Omental fat pad (tissue), 4 donors: ENCODE data around the gene PDLIM5. TPM values are rescaled to one million over a fixed set of nuclear protein-coding genes. Genes with fewer than 3 reads are reported as not detected.

Experiments used
- ATAC-seq: fragments of 150-250 bp; one replicate; pipeline ENCODE4 v1.9.1; 2016; ENCODE audit warnings: mild to moderate bottlenecking, moderate library complexity; ENCODE audit not compliant: low FRiP score
- DNase-seq: peaks from one replicate; pipeline ENCODE4 v3.0.0-alpha.2; 2019; ENCODE audit warnings: low spot score
- total RNA-seq, 4 donors: library from RNA; depleted of rRNA; stranded (reverse); fragments of >200 nt; gene quantifications; one replicate each; pipeline ENCODE4 v1.1.0, GENCODE V29; 2016
- TF ChIP-seq, protein P1 (sequence below), 3 donors: fragments of 450-650 bp; IDR thresholded peaks; one replicate each; pipeline ENCODE4 v1.5.1; 2016 to 2017; ENCODE audit warnings: antibody characterized with exemption in 3 of 3, mild to moderate bottlenecking in 3 of 3, moderate library complexity in 2 of 3

The PDLIM5 gene
- total RNA-seq, 4 donors from 2014 or later = 119 to 168 (median 146) TPM

DNA sequence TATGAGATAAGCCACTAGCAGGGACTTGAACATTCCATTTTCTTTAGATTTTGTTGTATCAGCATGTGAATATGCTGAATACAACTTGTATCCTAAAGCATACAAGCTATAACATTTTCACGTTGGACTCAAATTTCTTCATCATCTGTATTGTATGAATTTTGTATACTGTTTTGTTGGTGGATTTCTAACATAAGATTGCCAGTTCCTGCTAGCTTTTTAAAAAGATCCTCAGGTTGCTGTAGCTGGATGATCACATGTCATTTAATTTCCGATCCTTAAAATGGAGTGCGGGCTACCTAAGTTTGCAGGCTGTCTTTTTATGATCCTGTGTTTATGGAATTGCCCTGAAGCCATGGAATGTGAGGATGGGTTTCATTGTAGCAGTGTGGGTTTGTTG lies 6.9 kb downstream of the PDLIM5 start:
- TF ChIP-seq, protein P1, sequence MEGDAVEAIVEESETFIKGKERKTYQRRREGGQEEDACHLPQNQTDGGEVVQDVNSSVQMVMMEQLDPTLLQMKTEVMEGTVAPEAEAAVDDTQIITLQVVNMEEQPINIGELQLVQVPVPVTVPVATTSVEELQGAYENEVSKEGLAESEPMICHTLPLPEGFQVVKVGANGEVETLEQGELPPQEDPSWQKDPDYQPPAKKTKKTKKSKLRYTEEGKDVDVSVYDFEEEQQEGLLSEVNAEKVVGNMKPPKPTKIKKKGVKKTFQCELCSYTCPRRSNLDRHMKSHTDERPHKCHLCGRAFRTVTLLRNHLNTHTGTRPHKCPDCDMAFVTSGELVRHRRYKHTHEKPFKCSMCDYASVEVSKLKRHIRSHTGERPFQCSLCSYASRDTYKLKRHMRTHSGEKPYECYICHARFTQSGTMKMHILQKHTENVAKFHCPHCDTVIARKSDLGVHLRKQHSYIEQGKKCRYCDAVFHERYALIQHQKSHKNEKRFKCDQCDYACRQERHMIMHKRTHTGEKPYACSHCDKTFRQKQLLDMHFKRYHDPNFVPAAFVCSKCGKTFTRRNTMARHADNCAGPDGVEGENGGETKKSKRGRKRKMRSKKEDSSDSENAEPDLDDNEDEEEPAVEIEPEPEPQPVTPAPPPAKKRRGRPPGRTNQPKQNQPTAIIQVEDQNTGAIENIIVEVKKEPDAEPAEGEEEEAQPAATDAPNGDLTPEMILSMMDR (IDR thresholded peaks at IDR 0.05) = no peak
- ATAC-seq (no peak), DNase-seq (no peak)

DNA sequence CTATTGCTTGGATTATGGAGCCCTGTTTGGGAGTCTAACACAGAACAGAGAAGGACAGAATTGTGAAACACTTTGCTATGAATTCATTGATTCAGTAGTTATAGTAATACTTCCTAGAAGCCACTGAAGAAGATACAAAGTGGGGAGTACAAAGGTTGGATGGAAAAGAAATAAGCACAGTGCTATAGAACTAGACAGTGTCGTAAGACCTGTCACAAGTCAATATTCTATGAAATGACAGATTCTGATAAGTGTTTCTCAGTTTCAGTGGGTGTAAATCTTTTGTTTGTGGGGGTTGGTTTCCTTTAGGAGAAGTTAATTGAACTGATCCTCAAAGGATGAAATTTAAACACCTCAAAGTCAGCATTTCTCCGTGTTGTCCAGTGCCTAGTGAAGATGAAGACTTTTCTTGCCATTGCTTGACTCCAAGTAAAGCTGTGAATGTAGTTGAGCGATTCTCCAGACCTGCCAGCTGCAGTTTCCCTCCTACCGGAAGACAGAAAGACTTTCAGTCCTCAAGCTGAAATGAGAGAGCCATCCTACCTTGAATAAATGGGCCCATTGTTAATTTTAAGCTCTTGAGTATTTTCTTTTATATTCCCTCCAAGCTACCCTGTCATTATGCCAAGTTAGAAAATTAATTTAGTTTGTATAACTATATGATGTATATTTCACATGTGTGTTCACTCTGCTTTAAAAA lies 7.9 kb downstream of the PDLIM5 start:
- TF ChIP-seq, protein P1 (IDR thresholded peaks at IDR 0.05) = no peak
- ATAC-seq = no peak
- DNase-seq = no peak

DNA sequence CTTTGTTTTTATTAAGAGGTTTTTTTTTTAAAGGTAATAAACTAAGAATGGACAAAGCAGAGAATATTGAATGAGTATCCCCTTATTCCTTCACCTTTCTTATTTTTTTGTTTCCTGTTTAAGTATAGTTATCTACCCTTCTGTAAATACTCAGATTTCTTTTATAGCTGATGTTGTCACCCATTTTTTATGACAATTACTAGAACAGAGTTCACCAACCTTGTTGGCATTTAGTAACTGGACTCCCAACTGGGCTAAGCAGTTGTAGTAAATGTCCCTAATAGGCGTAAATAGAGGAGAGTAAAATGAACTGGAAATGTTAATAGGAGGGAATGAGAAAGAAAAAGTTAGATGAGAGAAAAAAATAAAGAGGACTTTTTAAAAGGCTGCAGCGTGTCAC lies 9.8 kb downstream of the PDLIM5 start:
- TF ChIP-seq, protein P1 (IDR thresholded peaks at IDR 0.05) = no peak
- no peak for DNase-seq
- ATAC-seq = no peak

DNA sequence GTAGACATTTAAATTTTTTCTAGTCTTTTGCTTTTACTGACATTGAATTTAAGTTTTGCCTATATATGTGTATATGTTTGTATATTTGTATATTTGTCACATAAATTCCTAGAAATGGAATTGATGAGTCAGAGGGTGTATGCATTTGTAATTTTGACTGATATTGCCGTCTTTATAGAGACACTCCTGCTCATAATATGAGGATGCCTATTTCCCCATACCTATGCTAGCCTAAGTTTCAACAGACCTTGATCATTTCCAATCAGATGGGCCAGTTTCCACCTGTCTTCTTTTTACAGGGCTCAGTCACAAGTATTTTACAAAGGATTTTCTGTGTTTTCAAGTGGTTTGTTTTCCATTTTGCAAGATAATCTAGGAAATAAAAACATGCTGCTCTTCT lies 10.8 kb downstream of the PDLIM5 start:
- ATAC-seq = no peak
- TF ChIP-seq, protein P1 (IDR thresholded peaks at IDR 0.05) = no peak

DNA sequence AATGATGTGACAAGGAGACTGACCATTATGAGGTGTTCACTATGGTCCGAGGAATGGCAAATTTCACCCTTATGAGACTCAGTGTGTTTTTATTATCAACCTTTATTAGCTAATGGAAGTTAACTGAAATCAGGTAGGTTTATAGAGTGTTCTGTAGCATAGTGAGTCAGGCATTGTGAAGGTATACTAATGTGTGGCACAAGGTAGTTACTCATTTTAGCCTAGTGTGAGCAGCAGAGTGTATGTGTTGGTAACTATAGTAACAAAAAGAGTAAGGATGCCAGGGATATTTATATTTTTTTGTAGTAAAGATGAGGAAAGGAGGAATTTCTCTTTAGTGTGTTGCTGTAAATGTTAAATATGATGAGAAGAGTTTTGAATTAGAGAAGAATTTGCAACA lies 12.0 kb downstream of the PDLIM5 start:
- peak; percentile 56 for ATAC-seq

More for the DNA sequence above, 10.8 kb downstream of the PDLIM5 start:
- DNase-seq = no peak

DNA sequence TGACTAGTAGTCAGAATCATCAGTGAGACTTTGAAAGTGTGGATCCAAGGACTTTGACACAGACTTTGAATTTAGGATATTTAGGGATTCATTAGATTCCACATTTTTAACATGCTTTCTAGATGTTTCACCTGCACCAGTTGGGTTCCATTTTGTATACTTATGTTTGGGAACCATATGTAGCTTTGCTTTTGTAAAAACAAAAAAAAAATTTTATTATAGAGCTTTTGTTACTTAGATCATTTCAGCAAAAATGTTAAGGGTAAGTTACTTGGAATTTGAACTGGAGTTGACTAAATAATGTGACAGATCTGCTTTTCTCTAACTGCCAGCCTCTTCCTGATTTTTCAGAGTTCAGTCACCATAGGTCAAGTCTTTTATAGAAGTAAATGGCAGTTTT lies 14.6 kb downstream of the PDLIM5 start:
- DNase-seq (no peak), ATAC-seq (no peak)
- TF ChIP-seq, protein P1 (IDR thresholded peaks at IDR 0.05) = no peak

More for the DNA sequence above, 12.0 kb downstream of the PDLIM5 start:
- DNase-seq = no peak
- TF ChIP-seq, protein P1 (IDR thresholded peaks at IDR 0.05) = no peak

DNA sequence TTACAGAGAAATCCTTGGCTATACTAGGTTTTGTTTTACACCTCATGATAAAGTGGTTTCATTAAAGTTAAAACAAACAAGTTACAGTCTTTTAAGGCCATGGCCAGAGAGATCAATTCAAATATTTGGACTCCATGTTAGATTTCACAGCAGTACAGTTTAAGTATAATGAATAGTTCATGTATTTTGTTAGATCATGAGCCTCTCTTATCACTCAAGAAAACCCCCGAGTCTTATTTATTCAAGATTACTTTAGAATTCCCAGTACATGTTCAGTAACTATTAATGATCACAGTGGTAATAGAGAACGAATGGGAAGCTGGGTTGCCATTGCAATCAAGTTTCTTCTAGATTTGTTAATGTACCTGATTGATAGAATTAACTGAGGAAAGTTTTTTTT lies 15.2 kb downstream of the PDLIM5 start:
- DNase-seq = no peak
- TF ChIP-seq, protein P1 (IDR thresholded peaks at IDR 0.05) = no peak
- ATAC-seq = no peak
